Stimulated activated CD8-positive, alpha-beta memory T cell treated with anti-CD3 and anti-CD28 coated beads, Interleukin-4, amount 100 ng/mL, for 24 hours (primary cell): ENCODE data around the gene RIMBP2.

Experiments used
- DNase-seq: peaks from one replicate; pipeline ENCODE4 v3.0.0-alpha.2; 2020; ENCODE audit warnings: low read depth

The RIMBP2 gene

GRCh38 chr12:130737731-130738130, 21.6 kb upstream of the RIMBP2 start:
- no peak for DNase-seq

- DNase-seq: no peak
These were observed 13.2 kb upstream of the RIMBP2 start for GRCh38 chr12:130729344-130729743.

- DNase-seq: no peak
These were observed 12.3 kb upstream of the RIMBP2 start for GRCh38 chr12:130728158-130729058.

- DNase-seq: no peak
These were observed 3.3 kb upstream of the RIMBP2 start for GRCh38 chr12:130719263-130719859.

GRCh38 chr12:130717752-130718151, 1.7 kb upstream of the RIMBP2 start:
- no peak for DNase-seq

- DNase-seq: no peak
These were observed 869 bp upstream of the RIMBP2 start for GRCh38 chr12:130716969-130717366.

- DNase-seq: no peak
These were observed 725 bp downstream of the RIMBP2 start for GRCh38 chr12:130715150-130715997.

- no peak for DNase-seq
These were observed 1.4 kb downstream of the RIMBP2 start for GRCh38 chr12:130714591-130715149.

- DNase-seq: no peak
These were observed 2.0 kb downstream of the RIMBP2 start for GRCh38 chr12:130714091-130714590.

- no peak for DNase-seq
These were observed 2.5 kb downstream of the RIMBP2 start for GRCh38 chr12:130713581-130713991.

GRCh38 chr12:130712346-130713065, 3.6 kb downstream of the RIMBP2 start:
- no peak for DNase-seq

GRCh38 chr12:130711756-130712155, 4.3 kb downstream of the RIMBP2 start:
- no peak for DNase-seq

GRCh38 chr12:130710733-130711080, 5.4 kb downstream of the RIMBP2 start:
- DNase-seq: no peak

- no peak for DNase-seq
These were observed 5.9 kb downstream of the RIMBP2 start for GRCh38 chr12:130709971-130710732.

- no peak for DNase-seq
These were observed 6.7 kb downstream of the RIMBP2 start for GRCh38 chr12:130709151-130709970.

GRCh38 chr12:130708648-130709047, 7.5 kb downstream of the RIMBP2 start:
- DNase-seq: no peak

- no peak for DNase-seq
These were observed 8.6 kb downstream of the RIMBP2 start for GRCh38 chr12:130707571-130707891.

GRCh38 chr12:130706885-130707570, 9.1 kb downstream of the RIMBP2 start:
- DNase-seq: no peak

- DNase-seq: no peak
These were observed 9.8 kb downstream of the RIMBP2 start for GRCh38 chr12:130706311-130706710.
